ENCODE data around the gene TRMT1. TPM values are rescaled to one million over a fixed set of nuclear protein-coding genes. Genes with fewer than 3 reads are reported as not detected.
A peak's percentile ranks its signal among the peaks of the same experiment; 100 is the strongest.

Gene TRMT1
- total RNA-seq, 1 experiment from 2014 or later, result 67.5 TPM

DNA sequence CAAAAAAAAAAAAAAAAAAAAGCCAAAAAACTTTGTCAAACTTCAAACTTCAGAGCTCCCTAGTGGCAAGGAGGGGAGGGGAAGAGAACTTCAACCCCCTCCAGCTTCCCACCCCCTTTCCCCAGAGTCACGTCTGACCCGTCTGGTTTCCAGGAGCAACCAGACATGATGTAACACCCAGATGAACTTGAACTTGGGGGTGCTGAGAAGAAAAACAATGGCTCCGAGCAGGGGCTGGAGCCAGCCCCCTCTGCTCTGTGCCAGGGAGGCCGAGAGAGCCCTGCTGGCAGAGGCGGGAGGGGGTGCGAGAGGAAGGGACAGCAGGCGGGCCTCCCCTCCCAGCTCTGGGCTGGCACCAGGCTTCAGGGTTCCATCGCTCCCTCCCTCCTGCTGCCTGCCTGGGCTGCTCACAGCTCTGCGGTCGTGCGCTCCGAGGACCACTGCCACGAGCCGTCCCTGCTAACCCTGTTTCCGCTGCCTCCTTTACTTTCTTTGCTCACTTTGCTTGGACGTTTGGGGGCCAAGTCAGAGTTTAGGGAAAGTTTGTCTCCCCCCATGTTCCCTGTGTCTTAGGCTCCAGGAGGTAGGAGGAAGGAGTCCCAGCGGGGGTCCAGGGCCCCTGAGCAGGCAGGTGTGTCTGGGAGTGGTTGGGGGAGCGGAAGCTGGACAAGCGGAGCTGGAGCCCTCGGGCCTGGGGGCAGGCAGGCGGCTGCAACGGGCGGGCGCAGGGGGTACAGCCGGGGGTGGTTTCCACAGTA is 25.0 kb downstream of the TRMT1 start:
- peak; percentile 79 for DNase-seq (ENCODE audit: low read depth)

DNA sequence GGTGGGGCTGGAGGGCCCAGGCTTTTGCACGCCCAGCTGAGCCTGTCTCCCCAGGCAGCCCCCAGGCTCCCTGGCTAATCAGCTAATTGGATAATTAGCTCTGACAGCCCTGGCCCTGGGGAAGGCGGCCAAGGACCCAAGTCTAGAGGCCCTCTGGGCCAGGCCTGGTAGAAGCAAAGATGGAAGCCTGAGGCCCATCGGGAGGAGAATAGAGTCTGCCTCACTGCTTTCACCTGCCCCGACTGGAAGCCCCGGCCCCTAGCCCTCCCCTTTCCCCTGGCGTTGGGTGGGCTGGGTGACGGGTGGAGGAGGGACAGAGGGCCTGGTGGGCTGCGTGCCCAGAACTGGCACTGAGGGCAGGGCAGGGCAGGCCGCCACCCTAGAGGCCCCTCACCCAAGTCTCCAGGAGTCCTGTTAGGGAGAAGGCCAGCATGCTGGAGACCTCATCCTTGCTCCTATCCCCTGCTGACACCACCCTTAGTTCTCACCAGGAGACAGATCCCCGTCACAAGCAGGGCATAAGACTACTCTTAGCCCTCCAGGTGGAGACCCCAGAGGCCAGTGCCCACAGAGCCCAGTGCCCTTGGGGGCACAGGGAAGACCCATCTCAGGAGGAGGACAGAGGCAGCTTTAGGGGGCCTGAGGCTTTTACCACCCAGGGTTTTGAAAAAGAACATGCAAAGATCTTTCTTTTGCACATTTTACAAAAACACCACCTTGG is 25.9 kb downstream of the TRMT1 start:
- no peak for DNase-seq (ENCODE audit: low read depth)

DNA sequence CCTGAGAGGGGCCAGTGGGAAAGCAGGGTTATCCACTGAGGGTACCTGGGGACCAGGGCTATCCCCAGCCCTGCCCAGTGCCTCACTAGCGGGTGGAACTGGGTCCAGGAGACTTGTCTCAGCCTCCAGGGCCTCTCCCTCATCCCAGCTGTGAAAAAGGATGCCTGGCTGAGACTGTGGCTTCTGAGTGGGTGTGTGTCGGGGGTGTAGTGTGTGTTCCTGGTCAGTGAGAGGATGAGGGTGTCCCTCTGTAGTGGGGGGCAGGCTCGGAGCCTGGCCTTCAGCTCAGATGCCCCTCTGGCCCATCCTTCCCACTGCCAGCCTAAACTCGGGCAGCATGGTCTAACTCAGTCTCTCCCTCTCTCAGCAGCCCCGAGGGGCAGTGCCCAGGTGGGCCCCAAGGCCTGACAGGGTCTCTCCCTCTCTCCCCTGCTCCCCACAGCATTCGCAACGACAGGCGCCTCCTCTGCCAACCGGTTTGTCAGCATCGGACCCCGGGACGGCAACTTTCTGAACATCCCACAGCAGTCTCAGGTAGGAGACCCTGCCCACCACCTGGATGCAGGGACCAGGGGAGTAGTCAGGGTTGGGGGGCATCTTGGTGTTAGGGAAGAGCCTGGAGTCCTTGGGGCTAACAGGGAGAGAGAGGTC is 26.6 kb downstream of the TRMT1 start:
- DNase-seq (ENCODE audit: low read depth), result no peak

DNA sequence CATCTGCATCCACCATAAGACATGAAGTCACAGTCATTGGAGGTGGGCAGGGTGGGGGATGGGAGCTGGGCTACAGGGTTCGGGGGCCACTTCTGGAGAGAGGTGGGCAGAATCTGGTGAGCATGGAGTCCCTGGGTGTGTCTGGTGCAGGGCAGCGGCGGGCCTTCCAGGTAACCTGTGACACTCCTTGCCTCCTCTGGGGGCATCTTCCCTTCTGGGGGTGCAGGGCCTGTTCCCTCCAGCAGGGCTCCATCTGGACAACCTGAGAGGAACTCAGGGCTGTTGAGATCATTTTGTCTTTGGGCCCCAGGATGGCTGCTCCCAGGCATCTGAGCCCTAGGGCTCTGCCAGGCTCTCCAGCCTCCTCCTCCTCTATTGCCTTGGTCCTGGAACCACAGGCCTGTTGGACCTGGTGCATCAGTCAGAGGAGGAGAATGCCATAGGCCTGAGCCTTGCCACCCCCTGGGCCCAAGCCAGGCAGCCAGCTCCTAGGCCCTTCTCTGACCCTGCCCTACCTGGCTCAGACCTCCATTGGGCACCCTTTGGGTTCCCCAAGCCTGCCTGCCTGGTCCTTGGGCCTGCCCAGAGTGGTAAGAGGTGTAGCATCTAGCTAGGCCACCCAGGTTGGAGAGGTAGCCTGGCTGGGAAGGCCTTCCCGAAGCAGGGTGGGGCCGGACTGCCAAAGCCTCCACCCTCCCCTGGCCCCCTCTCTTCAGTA is 27.2 kb downstream of the TRMT1 start:
- DNase-seq (ENCODE audit: low read depth), result peak; percentile 30

DNA sequence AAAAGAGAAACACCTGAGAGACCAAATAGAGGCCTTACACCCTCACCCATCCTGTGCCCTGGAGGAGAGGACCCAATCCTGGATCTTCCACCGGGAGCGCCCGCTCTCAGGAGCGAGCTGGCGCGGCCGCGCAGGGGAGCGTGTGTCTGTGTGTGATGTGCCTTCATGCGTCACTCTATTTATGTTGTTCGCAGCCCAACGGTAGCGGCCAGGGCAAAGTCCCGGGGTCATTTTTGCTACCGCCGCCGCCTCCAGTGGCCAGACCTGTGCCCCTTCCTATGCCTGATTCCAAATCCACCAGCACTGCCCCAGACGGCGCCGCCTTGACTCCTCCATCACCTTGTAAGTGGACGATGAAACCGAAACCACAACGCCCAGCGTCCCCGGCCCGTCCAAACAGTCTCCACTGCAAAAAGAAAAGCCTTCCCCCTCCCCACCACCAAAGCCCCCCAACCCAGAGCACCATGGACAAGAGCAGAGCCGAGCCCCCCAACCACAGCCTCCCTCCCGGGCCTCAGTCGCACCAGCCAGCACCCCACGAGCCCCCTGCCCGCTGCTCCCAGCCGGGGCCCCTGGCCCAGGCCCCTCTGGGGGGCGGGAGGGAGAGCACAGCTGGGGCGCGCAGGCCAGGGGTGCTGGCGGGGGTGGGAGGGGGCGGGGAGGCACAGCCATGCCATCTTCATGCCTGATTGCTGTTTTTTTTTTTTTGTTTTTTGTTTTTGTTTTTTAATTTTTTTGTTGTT is 28.6 kb downstream of the TRMT1 start:
- DNase-seq (ENCODE audit: low read depth), result no peak

DNA sequence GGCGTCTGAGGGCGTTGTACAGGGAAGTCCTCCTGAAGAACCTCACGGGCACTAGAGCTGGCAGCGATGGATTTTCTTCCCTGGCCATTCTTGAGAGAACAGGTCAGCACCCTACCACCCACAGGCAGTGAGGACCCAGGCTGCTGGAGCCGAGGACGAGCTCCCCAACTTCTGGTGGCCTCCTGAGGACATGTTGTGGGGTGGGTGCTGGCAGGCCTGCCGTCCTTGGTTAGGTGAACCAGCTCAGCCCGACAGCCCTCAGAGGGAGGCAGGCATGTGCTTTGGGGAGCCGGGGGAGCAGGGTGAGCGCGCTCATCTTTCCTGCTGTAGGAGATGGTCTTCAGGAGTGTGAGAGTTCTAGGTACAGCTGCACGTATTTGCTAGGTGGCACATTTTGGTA is 29.2 kb downstream of the TRMT1 start:
- DNase-seq (ENCODE audit: low read depth), result no peak

DNA sequence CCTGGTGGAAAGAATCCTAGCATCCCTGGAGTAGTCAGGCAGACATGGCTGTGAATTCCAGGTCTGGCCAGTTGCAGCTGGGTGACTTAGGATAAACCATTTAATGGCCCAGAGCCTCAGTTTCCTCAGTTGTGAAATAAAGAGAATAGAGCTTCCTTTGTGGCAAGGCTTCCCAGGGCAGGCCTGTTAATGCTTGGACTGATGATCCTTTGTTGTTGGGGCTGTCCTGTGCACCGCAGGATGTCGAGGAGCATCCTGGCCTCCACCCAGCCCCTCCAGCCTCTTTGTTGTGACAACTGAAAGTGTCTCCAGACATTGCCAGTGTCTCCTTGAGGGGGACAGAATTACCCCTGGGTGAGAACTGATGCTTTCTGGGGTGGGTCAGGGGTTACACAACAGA is 30.2 kb downstream of the TRMT1 start:
- no peak for DNase-seq (ENCODE audit: low read depth)

DNA sequence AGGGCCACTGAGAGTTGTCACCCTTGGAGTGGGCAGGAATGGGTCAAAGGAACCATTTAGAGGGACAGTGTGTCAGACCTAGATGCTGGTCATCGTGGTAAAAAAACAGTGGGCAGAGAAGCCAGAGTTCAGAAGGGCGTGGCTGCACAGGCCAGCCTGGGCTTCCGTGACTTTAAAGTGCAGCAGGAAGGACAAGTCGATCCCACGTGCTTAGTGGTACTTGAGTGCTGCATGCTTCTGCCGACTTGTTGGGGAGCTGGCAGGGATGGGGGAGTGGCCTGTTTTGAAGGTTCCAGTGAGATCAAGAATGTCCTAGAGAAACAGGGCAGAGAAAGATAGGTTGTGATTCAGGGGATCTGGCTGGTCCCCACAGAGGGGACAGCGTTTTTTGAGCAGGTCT is 30.9 kb downstream of the TRMT1 start:
- DNase-seq (ENCODE audit: low read depth), result no peak

DNA sequence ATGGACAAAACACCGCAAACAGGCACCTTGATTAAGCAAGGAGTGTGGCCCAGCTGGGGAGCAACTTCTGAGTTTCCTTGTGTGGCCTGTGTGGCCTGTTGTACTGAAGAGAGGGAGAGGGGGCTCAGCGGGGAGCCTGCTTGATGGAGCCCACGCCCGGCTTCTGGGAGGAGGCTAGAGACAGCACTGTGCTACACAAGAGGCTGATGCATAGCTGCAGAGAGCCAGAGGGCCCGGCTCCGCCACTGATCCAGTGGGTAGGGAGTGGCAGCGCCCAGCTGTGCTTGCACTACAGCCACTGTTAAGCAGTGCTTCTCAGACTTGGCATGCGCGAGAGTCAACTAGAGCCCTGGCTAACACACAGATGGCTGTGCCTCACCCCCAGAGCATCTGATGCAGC is 32.9 kb downstream of the TRMT1 start:
- no peak for DNase-seq (ENCODE audit: low read depth)

DNA sequence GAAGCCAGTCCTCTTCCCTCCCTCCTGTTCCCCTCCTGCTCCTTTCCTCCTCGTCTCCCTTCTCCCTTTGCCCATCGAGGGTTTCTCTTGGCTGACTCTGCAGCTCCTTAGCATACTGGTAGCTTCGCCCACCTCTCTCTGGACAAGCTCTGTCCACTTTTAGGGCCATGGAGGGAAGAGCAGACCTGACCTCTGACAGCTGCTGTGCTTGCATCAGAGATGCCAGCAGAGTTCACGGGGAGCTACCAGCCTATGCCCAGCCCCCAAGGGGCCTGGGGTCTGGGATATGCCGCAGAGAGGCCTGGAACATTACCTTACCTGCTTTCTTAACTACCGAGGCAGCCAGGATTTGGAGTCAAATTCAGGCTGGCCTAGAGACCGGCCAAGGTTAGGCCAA is 33.5 kb downstream of the TRMT1 start:
- no peak for DNase-seq (ENCODE audit: low read depth)

DNA sequence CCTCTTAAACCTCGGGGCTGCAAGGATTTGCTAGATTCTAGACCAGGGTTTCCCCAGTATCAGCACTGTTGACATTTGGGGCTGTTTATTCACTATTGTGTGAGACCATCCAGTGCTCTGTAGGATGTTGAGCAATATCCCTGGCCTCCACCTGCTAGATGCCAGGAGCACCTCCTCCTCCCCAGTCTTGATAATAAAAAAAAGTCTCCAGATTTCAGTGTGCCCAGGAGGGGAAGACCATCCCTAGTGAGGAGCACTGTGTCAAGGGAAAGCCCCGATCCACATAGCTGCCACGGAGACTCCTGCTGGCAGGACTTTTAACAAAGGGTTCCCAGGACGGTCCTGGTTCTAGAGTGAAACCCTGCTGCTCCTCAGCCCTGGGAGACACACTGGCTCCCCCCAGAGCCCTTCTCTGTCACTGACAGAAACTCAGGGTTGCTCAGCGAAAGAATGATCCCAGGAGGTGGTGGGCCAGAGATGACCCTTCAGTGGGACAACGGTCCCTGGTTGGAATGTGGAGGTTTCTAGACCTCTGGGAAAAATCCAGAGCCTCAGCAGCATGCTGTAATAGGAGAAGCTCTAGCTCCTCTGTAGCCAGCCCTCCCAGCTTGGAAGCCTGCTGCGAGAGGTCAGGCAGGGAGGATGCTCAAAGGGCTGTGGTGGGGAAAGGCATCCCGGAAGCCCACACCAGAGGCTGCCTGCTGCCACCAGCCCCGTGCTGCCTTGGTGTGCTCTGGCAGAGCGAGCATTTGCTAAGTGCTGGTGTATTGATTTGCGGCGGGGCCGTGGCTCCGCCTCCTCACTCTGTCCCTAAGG is 34.1 kb downstream of the TRMT1 start:
- no peak for DNase-seq (ENCODE audit: low read depth)

DNA sequence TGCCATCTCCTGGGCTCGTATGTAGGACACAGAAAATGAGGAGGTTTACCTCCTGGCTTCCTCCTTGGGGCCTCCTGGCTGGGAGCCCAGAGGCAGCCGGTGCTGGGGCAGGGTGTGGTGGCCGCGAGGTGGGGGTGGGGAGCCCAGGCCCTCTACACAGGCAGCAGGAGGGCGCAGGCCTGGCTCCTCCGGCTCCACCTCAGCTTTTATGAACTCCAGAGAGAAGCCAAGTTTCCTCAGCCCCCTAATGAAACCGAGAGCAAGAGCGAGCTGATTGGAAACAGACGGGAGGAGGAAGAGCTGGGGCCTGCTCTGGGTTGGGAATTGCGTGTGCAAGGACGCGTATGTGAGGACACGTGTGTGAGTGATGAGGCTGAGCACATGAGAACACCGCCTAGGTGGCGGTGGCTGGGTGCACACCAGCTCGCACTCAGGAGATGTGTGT is 37.0 kb downstream of the TRMT1 start:
- DNase-seq (ENCODE audit: low read depth), result peak; percentile 65

DNA sequence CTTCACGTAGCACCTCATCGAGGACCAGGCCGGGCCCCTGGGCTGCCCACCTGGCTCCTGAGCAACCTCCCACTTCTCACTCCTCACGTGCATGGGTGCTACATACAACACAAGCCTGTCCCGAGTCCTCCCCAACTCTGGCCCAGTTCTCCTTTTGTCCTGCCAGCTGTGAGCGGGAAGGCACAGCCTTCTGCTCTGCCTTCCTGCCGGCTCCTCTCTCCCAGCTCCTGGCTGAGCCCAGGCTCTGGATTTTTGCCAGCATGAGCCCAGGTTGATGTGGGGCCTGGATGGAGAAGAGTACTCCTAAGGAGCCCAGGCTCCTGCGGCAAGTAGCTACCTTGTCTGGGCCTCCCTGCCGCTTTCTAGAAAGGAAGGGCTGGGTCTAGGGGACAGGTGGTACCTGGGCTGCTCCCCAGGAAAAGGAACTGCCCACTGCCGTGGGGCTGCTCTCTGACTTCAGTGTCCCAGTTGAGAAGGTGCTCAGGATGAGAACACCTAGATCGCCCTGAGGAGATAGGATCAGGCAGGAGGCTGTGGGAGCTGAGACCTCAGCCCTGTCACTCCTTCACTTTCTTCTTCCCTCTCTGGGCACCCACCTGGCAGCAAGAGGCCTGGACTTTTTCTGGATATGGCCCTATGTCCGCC is 37.5 kb downstream of the TRMT1 start:
- no peak for DNase-seq (ENCODE audit: low read depth)

DNA sequence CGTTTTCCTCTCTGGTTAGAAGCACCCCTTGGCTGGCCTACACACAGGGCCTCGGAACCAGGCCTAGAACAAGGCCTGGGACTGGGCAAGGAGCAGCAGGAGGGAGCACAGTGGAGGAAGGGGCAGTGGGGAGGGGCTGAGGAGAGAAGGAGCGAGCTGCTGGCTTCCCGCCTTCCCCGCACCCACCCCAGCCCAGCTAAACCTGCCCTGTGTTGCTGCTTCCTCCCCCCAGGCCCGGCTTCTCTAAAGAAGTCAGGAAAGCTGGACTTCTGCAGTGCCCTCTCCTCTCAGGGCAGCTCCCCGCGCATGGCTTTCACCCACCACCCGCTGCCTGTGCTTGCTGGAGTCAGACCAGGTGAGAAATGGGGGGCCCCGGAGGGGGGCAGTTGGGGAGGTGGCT is 38.2 kb downstream of the TRMT1 start:
- DNase-seq (ENCODE audit: low read depth), result no peak

DNA sequence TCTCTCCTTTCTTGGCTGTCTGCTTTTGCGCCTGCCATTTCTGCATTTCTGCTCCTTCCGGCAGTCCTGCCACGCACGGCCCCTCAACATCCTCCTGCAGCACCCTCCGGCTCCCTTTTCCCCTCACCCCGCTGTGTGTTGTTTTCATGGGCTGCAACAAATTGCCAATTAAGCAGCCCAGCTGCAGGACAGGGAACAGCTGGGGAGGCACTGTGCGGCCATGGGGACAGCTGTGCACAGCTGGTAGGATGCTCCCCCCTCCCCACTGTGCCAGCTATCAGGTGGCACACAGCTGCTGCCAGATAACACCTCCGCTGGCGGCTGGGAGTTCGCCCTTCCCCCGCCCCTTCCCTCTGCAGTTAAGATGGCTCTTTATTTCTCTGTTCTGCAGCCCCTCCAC is 39.3 kb downstream of the TRMT1 start:
- no peak for DNase-seq (ENCODE audit: low read depth)

DNA sequence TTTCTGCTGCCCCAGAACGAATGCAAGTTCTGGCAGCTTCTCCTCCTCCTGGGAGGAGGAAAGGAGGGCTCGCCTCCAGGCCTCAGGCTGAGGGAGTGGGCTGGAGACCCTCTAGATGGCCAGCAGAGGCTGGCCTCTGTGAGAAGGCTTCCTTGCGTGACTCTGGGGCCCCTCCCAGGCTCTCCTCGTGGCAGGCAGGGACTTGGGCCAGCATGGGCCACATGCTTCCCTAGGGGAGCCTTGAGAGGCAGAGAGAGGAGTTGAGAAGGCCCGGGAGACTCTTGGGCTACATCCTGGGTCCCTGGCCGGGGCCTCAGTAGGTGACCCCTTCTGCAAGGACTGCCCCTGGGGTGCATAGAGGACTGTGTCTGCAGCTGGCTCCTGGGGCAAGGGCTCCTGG is 39.8 kb downstream of the TRMT1 start:
- no peak for DNase-seq (ENCODE audit: low read depth)

DNA sequence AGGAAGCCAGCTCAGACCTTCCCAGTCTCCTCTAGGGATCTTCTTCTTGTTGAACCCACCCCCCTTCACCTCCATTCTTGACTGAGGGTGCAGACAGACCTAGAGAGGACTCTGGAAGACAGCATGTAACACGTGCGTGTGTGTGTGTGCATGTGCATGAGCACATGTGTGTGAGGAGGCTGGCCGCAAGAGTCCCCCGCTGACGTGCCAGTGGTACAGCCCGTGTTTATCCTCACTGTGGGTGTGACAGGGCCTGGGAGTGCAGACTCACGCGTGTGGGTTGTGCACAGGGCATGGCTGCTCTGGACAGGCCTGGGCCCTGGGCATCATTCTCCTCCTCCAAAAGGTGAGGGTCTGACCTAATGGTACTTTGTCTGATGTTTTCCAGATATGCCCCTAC is 40.2 kb downstream of the TRMT1 start:
- DNase-seq (ENCODE audit: low read depth), result no peak

DNA sequence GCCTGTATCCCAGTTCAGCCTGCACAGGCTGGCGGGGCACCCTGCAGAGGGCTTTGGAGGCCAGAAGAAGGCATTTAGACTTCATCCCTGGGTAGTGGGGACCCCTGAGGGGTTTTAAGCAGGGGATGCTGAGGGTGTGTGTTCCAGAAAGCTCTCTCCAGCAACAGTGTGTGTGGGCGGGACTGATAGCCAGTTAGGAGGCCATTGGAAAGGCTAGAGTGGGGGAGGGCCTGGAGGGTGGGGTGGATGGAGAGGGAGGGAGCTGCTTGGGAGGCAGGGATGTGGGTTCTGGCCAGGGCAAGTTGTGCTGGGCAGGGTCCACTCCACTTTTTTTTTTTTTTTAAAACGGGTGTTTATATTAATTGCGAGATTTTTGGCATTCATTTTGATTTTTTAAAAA is 42.2 kb downstream of the TRMT1 start:
- DNase-seq (ENCODE audit: low read depth), result no peak

DNA sequence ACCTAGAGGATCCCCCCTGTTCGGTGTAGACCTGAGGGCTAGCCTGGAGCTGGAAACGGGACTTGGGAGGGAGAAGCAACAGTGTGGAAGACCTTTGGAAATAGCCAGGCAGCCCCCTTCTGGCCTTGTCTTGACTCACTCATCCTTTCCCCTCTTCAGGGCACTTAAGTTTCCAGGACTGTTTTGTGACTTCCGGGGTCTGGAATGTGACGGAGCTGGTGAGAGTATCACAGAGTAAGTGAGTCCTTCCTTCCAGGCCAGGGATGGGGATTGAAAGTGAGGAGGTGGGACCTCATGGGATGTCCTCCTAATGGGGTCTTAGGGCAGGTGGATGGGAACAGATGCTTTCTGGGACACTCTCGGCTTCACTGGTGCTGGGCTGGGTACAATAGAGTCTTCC is 43.3 kb downstream of the TRMT1 start:
- no peak for DNase-seq (ENCODE audit: low read depth)
